HG03342 (cell line): ENCODE results near the gene RAPGEF5.

Experiments used
- ATAC-seq: cut with Tn5 transposase; IDR thresholded peaks from one replicate; pipeline ENCODE4 v1.9.1; 2021; ENCODE audit warnings: mild to moderate bottlenecking, moderate library complexity; ENCODE audit not compliant: unreplicated experiment

RAPGEF5 gene

GRCh38 chr7:22380333-22380732, 23.4 kb upstream of the RAPGEF5 start:
- no peak for ATAC-seq

- no peak for ATAC-seq
Observed at GRCh38 chr7:22378199-22378980, 21.4 kb upstream of the RAPGEF5 start.

- ATAC-seq: no peak
Observed at GRCh38 chr7:22377703-22378102, 20.7 kb upstream of the RAPGEF5 start.

GRCh38 chr7:22375359-22376048, 18.6 kb upstream of the RAPGEF5 start:
- no peak for ATAC-seq

- ATAC-seq: no peak
Observed at GRCh38 chr7:22373911-22374310, 17.0 kb upstream of the RAPGEF5 start.

- ATAC-seq: no peak
Observed at GRCh38 chr7:22373388-22373787, 16.4 kb upstream of the RAPGEF5 start.

GRCh38 chr7:22372863-22373262, 15.9 kb upstream of the RAPGEF5 start:
- no peak for ATAC-seq

GRCh38 chr7:22371878-22372277, 14.9 kb upstream of the RAPGEF5 start:
- ATAC-seq: no peak

GRCh38 chr7:22364900-22365299, 7.9 kb upstream of the RAPGEF5 start:
- ATAC-seq: no peak

GRCh38 chr7:22363756-22364422, 6.9 kb upstream of the RAPGEF5 start:
- ATAC-seq: no peak

GRCh38 chr7:22361795-22362194, 4.8 kb upstream of the RAPGEF5 start:
- no peak for ATAC-seq

- ATAC-seq: no peak
Observed at GRCh38 chr7:22361320-22361719, 4.4 kb upstream of the RAPGEF5 start.

- no peak for ATAC-seq
Observed at GRCh38 chr7:22358820-22359697, 2.1 kb upstream of the RAPGEF5 start.

GRCh38 chr7:22357311-22358175, 589 bp upstream of the RAPGEF5 start:
- ATAC-seq: no peak

GRCh38 chr7:22356010-22356691, 803 bp downstream of the RAPGEF5 start:
- ATAC-seq: no peak

GRCh38 chr7:22355620-22356009, 1.3 kb downstream of the RAPGEF5 start:
- no peak for ATAC-seq

- ATAC-seq: no peak
Observed at GRCh38 chr7:22354462-22354861, 2.5 kb downstream of the RAPGEF5 start.

GRCh38 chr7:22352887-22353286, 4.1 kb downstream of the RAPGEF5 start:
- no peak for ATAC-seq

- ATAC-seq: no peak
Observed at GRCh38 chr7:22351878-22352277, 5.1 kb downstream of the RAPGEF5 start.
